ENCODE results near the gene YPEL3.

DNA sequence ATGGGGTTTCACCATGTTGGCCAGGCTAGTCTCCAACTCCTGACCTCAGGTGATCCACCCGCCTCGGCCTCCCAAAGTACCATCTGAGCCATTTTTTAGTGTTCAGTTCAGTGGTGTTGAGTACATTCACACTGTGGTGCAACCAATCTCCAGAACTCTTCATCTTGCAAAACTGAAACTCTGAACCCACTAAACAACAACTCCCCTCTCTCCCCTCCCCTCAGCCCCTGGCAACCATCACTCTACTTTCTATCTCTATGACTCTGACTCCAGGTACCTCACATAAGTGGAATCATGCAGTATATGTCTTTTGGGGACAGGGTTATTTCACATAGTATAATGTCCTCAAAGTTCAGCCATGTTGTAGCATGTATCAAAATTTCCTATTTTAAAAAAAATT lies 45.7 kb upstream of the YPEL3 start:
- TF ChIP-seq POLR2A (IDR thresholded peaks at IDR 0.05) (no peak), EP300 (IDR thresholded peaks at IDR 0.05) (no peak)
- TF ChIP-seq, protein P1, sequence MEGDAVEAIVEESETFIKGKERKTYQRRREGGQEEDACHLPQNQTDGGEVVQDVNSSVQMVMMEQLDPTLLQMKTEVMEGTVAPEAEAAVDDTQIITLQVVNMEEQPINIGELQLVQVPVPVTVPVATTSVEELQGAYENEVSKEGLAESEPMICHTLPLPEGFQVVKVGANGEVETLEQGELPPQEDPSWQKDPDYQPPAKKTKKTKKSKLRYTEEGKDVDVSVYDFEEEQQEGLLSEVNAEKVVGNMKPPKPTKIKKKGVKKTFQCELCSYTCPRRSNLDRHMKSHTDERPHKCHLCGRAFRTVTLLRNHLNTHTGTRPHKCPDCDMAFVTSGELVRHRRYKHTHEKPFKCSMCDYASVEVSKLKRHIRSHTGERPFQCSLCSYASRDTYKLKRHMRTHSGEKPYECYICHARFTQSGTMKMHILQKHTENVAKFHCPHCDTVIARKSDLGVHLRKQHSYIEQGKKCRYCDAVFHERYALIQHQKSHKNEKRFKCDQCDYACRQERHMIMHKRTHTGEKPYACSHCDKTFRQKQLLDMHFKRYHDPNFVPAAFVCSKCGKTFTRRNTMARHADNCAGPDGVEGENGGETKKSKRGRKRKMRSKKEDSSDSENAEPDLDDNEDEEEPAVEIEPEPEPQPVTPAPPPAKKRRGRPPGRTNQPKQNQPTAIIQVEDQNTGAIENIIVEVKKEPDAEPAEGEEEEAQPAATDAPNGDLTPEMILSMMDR (IDR thresholded peaks at IDR 0.05) = no peak
